ENCODE data around the gene NIN.

NIN gene

DNA sequence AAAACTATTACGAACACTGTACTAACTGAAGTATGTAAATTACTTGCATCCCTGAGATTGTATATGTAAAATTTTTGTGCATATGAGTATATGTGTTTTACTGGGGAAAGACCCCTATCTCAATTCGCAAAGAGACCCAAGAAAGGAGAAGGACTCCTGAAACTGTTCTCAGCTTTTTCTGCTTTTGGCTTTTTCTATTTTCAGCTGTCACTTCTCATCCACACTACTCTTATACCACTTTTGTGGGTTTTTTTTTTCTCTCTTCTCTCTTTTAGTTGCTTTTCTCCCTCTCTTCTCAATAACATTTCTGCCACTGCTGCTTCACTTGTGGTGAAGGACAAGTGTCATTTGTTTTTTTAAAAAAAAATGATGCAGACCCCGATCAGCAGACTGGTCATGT lies 39.8 kb downstream of the NIN start:
- DNase-seq (ENCODE audit: low read depth, low spot score): no peak

DNA sequence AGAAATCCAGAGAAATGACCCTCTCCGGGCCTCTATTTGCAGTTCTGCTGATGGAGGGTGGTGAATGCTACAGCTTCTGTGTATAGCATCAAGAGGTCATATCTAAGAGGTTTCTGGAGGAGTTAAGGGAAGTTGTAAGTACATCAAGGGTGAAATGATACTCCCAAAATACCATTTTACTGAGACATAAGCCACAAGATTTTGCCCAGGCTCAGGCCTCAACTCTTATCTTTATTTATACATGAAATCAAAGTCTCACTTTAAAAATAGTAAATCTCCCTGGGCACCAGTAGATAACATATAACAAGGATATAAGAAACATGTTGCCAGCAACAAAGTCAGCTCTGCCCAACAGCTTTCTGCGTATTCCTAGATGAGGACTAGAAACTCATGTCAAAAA lies 40.4 kb downstream of the NIN start:
- no peak for DNase-seq (ENCODE audit: low read depth, low spot score)

DNA sequence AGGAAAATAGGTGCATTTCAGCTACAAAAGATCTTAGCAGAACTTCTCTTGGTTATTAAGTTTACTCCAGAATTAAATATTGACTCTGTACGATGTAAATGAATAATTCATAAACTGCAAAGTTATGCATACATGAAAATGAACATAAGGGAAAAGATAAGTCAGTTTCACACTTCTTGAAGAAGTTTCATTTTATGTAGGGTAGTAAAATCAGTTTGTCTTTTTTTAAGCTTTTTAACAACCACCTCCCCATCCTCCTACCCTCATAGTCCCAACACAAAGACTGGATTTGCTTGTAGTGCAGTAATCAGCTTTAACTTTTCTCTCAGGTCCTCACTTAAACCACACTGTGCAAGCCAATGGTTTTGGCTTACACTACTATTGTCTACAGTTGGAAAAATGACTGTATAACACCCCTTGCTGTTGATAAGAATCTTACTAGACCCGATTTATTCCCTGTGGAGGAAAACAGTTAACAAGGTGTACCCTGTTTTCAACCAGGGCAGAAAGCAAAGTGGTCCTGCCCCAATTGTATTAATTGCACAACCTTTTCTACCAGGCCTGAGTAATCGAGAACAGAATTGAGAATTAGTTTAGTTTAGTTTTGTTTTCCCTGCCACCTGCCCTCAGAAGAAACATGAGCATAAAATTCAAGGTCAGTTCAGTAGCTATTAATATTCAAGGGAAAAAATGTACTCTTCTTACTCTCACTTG lies 44.1 kb downstream of the NIN start:
- no peak for DNase-seq (ENCODE audit: low read depth, low spot score)

DNA sequence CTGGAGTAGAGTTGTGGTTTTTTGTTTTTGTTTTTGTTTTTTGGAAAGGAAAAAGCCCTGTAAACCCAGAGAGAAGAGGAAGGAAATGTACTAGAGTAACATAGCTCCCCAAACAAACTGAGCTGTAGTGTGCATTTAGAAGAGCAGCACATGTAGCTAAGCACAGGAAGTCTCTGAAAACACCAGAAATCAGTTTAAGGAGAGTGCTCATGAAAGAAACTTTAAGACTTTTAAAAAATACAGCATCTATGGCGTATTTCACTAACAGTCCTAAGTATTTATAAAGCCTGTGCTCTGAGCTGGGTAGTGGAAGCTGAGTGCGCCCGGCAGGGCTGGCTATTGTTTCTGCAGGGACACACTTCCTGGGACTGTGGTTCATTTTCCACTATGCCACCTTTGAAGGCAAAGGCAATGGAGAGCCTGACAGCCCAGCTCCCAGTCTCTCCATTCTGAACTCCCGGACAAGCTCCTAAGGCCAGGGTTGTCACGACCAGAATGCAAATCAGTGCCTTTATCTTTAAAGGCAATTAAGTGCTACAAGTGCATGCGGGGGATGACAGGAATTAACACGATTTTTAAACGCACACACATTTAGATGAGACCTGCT lies 45.4 kb downstream of the NIN start:
- DNase-seq (ENCODE audit: low read depth, low spot score): peak; percentile 46

DNA sequence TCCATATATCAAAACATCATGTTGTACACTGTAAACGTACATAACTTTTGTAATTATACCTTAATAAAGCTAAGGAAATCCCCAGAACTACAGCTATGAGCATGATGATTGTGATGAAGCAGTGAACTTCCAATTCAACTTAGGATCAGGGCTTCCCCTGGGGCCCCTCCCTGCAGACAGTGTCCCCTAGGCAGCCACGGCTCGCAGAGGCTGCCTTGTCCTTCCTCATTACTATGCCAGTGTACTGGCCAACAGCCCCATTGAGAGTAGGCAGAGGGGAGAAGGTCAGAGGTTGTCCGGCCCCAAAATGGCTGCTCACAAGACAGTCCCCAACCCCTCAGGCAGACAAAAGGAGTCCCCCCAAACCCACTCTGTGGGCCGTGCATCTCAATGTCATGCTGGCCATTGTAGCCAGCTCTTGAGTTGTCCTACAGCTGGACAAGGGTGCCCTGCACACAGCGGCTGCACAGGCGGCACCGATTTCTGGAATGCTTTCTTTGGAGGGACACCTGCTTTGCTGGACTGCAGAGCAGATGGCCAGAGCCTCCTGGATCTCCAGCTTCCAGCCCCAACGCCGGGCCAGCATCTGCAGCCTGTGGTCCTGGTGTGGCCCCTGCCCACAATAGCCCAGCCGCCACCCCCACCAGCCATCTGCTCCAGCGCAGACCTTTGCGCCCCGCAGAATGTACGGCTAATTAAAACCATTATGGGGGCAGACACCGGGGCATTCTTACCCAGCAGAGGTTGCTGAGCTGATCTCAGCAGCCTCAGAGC lies 46.1 kb downstream of the NIN start:
- no peak for DNase-seq (ENCODE audit: low read depth, low spot score)

DNA sequence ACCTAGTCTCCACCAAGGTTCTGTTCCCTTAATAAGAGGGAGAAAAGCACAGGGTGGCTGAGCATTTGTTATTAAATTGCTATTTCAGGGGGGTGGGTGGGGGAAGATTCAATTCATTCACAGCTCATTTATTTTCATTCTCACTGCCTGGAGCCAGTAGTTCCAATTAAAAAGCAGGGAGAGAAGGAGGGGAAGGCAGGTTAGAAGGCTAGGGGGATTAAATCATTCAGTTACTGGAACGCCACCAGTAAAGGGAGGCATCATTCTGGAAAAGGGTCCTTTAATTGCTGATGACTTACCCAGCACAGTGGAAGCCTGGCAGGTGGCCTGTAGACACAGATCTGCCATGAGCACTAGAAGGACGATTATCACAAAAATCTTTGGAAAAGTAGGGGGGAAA lies 47.4 kb downstream of the NIN start:
- DNase-seq (ENCODE audit: low read depth, low spot score): no peak

DNA sequence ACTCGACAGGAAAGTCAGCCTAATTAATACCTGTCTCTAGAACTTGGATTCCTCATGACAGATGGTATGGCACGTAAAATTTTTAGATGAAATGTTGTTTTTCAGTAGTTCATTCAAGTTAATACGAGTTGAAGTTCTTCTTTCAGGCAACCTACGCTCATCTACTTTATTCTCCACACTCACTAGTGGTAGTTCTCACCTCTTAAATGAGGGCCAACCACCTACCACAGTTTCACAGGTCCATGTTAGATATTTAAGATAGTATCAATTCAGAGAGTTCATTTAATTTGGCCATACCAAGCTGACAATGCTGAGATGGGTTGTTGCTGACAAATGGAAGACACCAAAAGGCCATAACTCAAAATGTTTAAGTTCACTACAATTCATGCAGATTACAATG lies 50.6 kb downstream of the NIN start:
- DNase-seq (ENCODE audit: low read depth, low spot score): no peak

DNA sequence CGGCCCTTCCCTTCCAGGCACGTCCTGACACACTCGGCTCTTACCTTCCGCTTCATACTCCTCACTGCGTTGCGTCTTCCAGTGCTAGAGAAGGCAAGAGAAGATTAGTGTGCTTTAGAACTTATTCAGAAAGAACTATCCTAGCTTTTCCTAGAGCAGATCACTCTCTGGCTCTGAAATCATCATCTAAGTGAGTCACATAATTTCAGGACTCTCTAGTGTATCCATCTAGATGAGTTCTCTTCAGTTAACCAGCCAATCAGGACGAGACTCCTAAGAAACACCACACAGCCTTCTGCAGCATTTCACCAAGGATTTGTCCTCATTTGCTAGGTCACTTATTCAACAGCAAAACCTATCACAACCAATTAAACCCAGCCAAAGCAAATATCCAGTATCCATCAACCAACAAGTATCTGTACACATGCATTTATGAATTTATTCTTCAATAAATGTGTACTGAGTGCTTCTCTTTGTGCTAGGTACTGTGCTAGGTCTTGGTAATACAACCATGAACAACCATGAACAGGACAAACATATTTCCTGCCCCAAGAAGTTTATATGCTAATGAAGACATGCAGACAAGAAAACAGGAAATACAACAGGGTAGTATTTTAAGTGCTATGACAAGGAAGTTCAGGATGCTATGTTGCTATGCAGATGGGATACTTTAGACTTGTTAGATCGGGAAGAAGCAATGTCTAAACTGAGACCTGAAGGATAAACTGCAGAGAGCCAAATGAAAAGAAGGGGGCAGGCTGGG lies 52.1 kb downstream of the NIN start:
- DNase-seq (ENCODE audit: low read depth, low spot score): no peak

DNA sequence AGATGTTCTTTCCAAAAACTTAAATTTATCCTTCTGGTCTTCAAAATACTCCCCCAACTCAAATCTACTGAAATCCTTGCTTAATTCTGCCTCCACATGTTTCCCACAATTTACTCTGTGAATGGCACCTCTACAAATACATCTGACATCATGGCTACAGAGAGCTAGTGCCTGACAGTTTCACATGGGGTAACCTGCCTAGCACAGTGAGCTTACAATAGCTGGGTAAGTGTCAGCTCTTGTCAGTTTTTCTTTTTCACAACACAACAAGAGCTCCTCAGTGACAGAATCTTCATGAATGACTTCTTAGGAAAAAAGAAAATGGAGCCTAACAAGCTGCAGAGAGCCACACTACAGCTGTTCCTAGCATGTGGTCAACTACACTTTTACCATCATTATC lies 54.4 kb downstream of the NIN start:
- no peak for DNase-seq (ENCODE audit: low read depth, low spot score)

DNA sequence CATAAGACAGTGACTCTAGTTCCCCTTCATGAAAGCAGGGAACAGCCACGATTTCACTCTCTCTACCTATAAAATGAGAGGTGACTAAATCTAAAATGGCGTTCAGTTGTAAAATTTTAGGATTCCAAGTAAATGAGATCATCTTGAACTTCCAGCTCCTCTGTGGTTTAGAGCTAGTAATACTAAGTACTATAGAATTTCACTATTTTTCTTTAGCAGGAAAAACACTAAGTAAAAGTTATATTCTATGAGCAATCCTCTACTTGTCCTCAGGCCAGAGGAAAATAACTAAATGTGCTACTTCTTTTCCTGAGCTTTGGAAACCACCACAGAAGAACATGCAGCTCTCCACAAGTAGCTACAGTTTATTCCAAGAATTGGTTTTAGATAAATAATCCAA lies 55.6 kb downstream of the NIN start:
- DNase-seq (ENCODE audit: low read depth, low spot score): no peak

DNA sequence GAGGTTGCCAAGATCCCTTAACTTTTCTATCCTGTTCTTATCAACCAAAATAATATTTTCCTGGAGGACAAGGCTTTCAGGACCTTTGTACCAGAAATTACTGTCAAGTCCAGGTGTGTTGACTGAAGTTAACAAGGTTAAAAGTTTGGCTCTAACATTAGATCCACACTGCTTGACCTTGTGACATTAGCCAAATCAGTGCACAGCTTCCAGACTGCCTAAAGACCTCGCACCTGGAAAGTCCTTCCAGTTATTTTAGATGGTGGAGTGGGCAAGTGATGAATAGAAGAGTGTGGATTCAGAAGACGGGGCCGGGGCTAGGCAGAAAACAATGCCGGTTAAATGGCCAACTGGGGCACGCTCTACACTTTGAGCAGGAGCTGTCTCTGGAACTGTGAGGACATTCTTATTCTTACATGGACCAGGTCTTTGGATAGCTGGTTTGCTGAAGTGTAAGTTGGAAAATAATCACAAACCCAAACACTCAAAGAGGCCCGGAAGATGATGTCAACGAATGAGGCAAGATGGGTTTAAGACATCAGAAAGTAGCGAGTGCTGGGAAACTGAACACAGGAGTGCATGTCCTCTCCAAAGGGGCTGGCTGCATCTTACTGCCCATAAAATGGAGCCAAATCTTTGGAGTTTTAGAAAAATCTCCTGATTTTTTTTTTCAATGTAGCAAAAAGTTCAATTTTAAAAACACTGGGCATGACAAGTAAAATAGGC lies 56.3 kb downstream of the NIN start:
- DNase-seq (ENCODE audit: low read depth, low spot score): no peak

DNA sequence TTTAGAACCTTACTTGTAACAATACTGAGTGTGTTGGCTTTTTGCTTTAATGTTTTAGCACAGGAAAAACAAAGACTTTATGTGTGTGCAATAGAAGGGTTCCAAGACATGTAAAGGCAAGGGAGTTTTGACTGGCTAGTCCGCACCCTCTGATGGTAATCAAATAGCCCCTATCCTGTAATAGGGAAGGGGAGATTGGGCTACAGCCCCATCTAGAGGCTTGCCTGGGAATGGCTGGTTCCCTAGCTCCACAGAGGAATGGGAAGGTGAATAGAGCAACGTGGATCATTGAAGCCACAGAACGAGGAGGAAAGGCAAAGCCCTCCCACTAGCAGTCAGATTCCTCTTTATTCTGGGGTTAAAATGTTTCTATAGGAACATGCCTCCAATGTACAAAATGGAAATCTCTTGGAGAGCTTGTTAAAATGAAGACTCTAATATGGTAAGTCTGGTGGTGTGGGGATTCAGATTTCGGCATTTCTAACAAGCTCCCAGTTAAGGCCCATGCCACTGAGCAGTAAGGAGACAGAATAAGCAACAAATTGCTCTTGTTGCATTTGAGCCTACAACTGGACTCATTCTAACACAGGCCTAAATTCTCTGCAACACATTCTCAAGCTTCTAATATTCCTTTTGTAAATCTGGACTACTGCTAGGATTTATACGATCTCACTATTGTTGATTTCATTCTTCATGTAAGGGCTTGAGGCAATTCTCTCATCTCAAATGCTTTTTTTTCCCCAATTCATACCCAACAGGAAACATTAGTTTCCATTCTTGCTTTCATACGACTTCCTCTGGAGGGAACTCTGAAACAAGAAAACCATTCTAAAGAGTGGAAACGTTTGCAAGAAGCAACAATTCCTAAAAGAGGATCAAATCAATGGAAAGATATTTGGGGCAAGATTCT lies 57.1 kb downstream of the NIN start:
- DNase-seq (ENCODE audit: low read depth, low spot score): peak; percentile 54

DNA sequence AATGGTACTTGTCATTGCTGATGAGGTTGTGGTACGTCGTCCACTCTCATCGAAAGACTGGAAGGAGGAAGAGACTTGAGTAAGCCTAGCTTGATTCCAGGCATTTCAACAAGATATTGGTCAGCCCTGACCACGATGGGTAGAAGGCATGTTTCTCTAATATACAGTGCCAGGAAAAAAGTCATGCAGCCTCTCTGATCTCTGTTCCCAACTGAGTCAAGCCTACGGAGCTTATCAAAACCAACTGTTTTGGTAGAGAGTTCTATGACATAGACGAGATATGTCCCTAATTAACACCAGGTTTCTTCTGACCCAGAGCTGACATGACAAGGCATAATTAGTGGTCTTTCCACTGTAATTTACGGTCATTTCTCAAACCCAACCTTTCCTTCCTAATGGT lies 58.5 kb downstream of the NIN start:
- DNase-seq (ENCODE audit: low read depth, low spot score): no peak

DNA sequence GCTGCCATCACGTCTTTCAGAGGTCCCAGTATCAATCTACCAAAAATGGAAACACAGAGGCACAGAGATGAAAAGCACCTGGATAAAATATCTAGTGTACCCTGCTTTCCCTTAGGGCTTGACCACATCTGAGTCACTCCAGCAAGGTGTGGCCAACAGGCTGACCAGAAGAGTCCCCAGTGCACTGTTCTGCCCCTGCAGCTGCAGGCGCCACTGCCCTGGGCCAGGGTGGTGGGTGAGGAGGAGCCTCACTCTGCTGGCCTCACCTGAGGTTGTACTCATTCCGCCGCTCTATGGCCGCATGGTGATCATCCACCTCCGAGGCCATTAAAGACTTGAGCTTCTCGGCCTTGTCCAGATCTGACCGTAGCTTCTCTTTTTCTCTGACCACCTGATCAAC lies 60.4 kb downstream of the NIN start:
- no peak for DNase-seq (ENCODE audit: low read depth, low spot score)

DNA sequence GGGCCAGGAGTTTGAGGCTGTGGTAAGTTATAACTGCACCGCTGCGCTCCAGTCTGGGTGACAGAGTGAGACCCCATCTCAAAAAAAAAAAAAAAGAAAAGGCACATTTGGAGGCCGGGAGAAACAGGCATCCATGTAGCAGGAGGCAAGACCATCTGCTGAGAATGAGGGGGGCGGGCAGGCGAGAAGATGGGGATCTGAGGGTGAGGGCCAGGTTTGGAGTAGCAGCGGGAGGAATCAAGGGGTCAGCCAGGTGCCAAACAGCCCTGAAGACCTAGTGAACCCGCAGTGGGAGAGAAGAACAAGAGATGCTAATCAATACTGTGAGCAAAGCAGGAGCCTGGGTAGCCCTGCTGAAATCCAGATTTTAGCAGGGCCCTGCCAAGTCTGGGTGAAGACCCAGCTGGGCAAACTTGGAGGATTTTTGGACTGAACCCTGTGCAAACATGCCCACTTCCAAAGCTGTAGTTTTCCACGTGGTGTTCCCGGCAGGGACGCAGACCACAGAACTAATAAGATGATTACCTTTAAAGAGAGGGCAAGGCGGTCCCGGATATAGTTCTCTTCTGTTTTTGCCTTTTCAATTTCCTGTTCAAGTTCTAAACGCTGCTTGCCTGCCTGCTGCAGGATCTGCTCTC lies 61.0 kb downstream of the NIN start:
- DNase-seq (ENCODE audit: low read depth, low spot score): no peak

DNA sequence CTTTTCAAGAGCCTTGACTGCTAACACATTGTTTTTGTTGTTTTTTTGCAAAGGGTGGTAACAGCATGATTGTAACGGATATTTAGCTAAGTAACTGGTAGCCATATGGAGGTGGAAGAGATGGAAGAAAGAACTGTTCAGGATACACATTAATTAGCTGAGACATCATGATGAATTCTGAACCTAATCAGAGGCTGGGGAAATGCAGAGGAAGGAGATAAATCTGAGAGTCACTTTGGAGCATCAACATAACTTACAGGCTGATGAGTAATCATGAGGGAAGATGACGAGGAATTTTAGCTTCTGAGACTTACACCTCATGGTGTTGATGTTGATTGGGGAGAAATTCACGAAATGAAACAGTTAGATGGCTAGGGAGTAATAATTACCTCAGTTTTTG lies 62.3 kb downstream of the NIN start:
- no peak for DNase-seq (ENCODE audit: low read depth, low spot score)

DNA sequence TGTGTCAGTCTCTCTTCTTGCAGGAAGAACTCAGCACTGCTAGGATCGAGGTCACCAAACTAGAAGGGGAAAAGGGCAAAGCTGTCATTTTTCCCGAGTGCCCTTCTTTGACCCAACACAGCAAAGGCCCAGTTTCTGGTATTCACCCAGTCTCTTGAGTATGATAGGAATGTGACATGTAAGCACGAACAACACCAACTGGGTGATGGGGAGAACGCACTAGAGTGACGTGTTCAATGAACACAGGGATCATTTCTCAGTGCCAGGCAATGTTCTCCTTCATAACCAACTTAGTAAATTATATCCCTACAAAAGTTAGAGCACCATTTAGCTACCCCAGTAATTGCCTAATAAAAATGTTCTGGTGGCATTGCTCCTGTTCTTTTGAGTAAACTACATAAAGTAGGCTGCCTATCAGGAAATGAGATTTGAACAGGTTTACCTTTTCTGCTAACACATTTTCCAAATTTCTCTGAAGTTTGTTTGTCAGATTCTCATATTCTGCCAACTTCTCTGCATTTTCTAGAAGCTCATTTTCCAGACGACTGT lies 64.5 kb downstream of the NIN start:
- no peak for DNase-seq (ENCODE audit: low read depth, low spot score)

DNA sequence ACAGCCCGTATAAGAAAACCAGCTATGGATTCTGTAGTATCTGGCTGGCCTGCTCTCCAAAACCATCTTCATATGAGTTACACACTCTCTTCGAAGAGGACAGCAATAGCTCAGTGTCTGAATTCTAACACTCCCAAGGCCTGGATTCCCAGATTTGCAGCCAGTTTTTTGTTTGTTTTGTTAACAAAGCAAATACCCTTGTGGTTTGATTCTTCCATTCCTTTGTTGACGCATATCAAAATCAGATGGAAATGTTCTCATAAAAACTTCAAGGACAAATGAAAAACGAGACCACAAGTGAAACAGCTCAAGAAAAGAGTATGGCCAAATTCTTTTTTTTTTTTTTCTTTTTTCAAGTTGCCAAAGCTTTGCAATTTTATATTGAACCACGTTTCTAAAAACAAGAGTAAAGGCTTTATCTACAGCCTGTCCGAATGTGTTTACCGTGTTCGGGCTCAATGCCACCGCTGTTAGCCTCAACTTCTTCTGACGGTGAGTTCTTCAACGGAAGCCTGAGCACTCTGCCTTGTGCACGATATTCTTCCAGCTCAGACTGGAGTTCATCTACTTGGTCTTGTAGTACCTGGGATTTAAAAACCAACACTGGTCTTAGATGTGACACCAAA lies 67.5 kb downstream of the NIN start:
- DNase-seq (ENCODE audit: low read depth, low spot score): no peak

DNA sequence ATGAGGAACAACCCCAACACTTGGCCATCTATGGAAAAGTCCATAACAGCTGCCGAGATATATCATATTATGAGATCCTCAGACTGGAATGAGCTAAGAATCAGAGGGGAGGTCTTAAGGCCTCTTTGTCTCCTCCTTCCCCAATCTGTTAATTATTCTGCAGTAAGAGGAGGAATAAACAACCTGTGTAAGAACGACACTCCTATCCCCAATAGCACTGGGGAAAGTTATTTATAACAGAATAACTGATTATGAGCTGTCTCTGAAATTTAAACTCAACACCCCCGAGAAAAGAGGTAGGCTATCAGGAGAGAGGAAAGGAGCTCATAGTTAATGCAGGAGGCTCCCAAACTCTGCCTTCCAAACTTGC lies 68.0 kb downstream of the NIN start:
- DNase-seq (ENCODE audit: low read depth, low spot score): no peak
